GM12891 (cell line): ENCODE data around the gene TSPAN10.

ENCODE experiments used
- POLR2A ChIP-seq: IDR thresholded peaks from 2 replicates; pipeline ENCODE4 v1.6.1; 2011; ENCODE audit warnings: low read depth, low read length, control low read depth
- POLR2AphosphoS5 ChIP-seq: IDR thresholded peaks from 2 replicates; pipeline ENCODE4 v1.6.1; 2011; ENCODE audit warnings: low read depth, low read length, control low read depth
- TAF1 ChIP-seq: IDR thresholded peaks from 2 replicates; pipeline ENCODE4 v1.6.1; 2011; ENCODE audit warnings: low read depth, low read length, control low read depth

DNA sequence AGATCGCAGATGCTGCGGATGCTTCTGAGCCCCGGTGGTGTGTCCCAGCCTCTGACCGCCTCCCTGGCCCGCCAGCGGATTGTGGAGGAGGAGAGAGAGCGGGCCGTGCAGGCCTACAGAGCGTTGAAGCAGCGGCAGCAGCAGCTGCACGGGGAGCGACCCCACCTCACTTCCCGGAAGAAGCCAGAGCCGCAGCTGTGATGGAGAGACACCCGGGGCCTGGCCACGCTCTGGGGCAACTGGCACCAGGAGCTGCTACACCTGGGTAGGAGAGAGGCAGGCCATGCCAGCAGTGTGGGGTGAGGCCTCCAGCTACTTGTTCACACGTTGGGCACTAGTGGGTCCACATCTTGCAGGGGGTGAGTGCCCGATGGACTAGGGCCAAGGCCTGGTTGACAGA, 35.5 kb downstream of the TSPAN10 start:
- TF ChIP-seq POLR2A (no peak), POLR2AphosphoS5 (no peak), TAF1 (no peak)
